ENCODE measurements around the gene DNAH14.

DNA sequence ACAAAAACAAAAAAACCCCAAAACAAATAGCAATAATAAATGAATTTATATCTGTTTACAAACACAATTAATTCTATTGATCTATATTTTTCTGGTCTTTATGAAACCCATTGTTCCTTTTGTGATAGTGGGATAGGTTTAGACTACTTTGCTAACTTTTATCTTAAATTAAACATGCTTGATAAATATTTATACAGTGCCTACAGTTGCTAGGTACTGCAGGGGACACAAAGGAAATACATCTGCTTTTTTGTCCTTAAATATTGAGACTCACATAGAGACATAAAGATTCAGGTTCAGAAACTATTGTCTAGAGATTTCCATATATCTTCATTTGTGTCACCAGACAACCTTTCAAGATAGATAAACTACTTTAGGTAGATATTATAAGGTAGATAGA is 8.5 kb upstream of the DNAH14 start:
- TF ChIP-seq, protein P1, sequence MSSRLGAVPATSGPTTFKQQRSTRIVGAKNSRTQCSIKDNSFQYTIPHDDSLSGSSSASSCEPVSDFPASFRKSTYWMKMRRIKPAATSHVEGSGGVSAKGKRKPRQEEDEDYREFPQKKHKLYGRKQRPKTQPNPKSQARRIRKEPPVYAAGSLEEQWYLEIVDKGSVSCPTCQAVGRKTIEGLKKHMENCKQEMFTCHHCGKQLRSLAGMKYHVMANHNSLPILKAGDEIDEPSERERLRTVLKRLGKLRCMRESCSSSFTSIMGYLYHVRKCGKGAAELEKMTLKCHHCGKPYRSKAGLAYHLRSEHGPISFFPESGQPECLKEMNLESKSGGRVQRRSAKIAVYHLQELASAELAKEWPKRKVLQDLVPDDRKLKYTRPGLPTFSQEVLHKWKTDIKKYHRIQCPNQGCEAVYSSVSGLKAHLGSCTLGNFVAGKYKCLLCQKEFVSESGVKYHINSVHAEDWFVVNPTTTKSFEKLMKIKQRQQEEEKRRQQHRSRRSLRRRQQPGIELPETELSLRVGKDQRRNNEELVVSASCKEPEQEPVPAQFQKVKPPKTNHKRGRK (tag; IDR thresholded peaks at IDR 0.05) = no peak
- TF ChIP-seq MAZ (CRISPR knock-in tag; conservative IDR thresholded peaks at IDR 0.05 in 1 of 2, IDR thresholded peaks at IDR 0.05 in 1 of 2) = no peak
- no peak for TF ChIP-seq PHB (CRISPR knock-in tag; IDR thresholded peaks at IDR 0.05)
- TF ChIP-seq, protein P2, sequence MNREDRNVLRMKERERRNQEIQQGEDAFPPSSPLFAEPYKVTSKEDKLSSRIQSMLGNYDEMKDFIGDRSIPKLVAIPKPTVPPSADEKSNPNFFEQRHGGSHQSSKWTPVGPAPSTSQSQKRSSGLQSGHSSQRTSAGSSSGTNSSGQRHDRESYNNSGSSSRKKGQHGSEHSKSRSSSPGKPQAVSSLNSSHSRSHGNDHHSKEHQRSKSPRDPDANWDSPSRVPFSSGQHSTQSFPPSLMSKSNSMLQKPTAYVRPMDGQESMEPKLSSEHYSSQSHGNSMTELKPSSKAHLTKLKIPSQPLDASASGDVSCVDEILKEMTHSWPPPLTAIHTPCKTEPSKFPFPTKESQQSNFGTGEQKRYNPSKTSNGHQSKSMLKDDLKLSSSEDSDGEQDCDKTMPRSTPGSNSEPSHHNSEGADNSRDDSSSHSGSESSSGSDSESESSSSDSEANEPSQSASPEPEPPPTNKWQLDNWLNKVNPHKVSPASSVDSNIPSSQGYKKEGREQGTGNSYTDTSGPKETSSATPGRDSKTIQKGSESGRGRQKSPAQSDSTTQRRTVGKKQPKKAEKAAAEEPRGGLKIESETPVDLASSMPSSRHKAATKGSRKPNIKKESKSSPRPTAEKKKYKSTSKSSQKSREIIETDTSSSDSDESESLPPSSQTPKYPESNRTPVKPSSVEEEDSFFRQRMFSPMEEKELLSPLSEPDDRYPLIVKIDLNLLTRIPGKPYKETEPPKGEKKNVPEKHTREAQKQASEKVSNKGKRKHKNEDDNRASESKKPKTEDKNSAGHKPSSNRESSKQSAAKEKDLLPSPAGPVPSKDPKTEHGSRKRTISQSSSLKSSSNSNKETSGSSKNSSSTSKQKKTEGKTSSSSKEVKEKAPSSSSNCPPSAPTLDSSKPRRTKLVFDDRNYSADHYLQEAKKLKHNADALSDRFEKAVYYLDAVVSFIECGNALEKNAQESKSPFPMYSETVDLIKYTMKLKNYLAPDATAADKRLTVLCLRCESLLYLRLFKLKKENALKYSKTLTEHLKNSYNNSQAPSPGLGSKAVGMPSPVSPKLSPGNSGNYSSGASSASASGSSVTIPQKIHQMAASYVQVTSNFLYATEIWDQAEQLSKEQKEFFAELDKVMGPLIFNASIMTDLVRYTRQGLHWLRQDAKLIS (CRISPR knock-in tag; IDR thresholded peaks at IDR 0.05) = no peak
- TF ChIP-seq CAMTA2 (CRISPR knock-in tag; conservative IDR thresholded peaks at IDR 0.05) = no peak
- TF ChIP-seq PRPF4 (IDR thresholded peaks at IDR 0.05; ENCODE audit: insufficient read depth, low read depth, low read length, poor library complexity, severe bottlenecking) = no peak

Data from K562 (cell line).